Measurements from ENCODE around the gene PMAIP1. TPM values are rescaled to one million over a fixed set of nuclear protein-coding genes. Genes with fewer than 3 reads are reported as not detected.

PMAIP1 gene
- total RNA-seq, 2 donors from 2014 or later, result 56.6 to 106 TPM

DNA sequence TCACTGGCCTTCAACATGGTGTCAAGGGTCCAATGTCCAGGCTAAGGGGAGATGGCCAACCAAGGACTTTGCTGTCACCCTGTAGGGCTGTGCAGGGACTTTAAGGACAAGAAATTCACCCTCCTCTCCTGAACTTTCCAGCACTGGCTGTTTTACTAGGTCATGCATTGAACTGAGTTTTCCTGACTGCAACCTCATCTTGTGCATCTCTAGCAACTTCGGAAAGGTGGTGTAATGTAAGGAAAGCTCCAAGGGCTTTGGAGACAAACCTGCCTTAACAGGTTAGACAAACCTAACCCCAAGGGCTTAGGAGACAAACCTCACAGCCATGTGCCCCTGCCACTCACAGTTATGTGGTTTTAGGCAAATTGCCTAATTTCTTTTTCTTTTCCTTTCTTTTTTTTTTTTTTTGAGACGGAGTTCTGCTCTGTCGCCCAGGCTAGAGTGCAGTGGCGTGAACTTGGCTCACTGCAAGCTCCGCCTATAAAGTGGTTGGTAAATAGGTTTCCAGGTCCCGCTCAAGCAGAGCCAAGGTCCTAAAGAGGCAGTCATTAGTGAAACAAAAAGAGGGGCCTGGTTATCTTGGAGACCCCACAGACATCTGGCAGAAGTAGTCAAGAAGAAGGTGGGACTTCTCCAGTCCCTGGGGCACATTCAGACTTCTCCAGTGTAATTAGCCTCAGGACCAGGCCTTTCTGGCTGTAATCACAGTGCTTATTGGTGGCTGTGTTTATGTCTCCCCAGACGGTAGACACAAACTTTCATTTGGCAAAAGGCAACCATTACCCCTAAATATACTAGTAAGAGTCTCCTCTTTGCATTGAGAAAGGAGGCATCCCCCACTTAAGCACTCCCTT, 37.6 kb upstream of the PMAIP1 start:
- peak; percentile 50 for DNase-seq
- peaks cover 25% of the 10 kb centered on the region for H3K4me1 Mint-ChIP-seq
- Histone ChIP-seq H3K27ac (ENCODE audit: low read depth, low read length) (no peak overlapping the region), H3K9me3 (ENCODE audit: control insufficient read depth, low read length) (no peaks in the 10 kb centered on the region), H3K36me3 (ENCODE audit: control insufficient read depth, insufficient read depth, low read length) (no peaks in the 10 kb centered on the region), H3K9ac (ENCODE audit: extremely low read depth, low read length, poor library complexity, severe bottlenecking) (no peak overlapping the region), H3K4me1 (ENCODE audit: control insufficient read depth, insufficient read depth, low read length) (no peaks in the 10 kb centered on the region), H3K27me3 (ENCODE audit: control insufficient read depth, insufficient read depth, low read length, poor library complexity, severe bottlenecking) (no peaks in the 10 kb centered on the region), H3K4me3 (ENCODE audit: low read length) (no peak overlapping the region)
- H3K27ac Mint-ChIP-seq, result no peak overlapping the region
- WGBS, 2 experiments (ENCODE audit: insufficient coverage in 1 of 2, insufficient read length in 1 of 2), result 82 to 89% methylated on average over 3 to 7 of the region's 7 CpGs
- TF ChIP-seq, protein P1, sequence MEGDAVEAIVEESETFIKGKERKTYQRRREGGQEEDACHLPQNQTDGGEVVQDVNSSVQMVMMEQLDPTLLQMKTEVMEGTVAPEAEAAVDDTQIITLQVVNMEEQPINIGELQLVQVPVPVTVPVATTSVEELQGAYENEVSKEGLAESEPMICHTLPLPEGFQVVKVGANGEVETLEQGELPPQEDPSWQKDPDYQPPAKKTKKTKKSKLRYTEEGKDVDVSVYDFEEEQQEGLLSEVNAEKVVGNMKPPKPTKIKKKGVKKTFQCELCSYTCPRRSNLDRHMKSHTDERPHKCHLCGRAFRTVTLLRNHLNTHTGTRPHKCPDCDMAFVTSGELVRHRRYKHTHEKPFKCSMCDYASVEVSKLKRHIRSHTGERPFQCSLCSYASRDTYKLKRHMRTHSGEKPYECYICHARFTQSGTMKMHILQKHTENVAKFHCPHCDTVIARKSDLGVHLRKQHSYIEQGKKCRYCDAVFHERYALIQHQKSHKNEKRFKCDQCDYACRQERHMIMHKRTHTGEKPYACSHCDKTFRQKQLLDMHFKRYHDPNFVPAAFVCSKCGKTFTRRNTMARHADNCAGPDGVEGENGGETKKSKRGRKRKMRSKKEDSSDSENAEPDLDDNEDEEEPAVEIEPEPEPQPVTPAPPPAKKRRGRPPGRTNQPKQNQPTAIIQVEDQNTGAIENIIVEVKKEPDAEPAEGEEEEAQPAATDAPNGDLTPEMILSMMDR (conservative IDR thresholded peaks at IDR 0.05), result no peak
- H3K27me3 Mint-ChIP-seq (ENCODE audit: insufficient read depth), result no peaks in the 10 kb centered on the region
- H3K36me3 Mint-ChIP-seq (ENCODE audit: low read depth), result no peaks in the 10 kb centered on the region
- no peaks in the 10 kb centered on the region for H3K9me3 Mint-ChIP-seq
- no peak overlapping the region for H3K4me3 Mint-ChIP-seq

DNA sequence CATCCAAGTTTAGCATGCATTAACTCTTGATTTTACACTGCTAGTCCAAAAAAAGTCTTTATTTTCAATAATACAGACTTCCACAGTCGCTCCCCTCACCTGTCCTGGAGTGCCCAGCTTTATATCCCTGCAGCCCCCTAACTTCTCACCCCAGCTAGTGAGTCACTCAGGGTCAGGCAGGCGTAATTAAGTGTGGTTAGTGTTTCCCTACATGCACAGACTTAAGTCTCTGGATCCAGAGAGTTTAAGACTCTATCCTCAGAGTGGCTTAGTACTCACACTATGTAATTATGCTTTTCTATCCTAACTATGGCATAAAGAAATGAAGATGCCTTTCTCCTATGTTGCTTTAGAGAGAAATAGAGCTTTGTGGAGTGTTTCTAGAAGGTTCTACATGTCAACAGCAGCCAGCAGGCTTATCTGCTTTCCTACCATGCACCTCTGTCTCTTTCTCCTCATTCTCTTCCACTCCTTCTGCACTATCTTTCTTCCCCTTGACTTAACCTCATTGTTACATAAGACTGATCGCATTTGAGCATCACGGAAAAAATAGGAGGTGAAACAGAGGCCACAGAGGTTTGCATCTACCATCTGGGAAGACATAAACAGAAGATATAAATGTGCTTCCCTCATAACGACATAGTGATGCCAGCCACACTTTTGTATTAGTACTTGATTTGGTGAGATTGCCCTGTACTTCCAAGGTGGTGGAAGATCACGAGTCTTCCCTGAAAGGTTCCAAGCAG, 34.4 kb upstream of the PMAIP1 start:
- no peak for DNase-seq
- H3K4me3 Mint-ChIP-seq, result no peak overlapping the region
- Histone ChIP-seq H3K9me3 (ENCODE audit: control insufficient read depth, low read length) (no peaks in the 10 kb centered on the region), H3K4me3 (ENCODE audit: low read length) (no peak overlapping the region), H3K4me1 (ENCODE audit: control insufficient read depth, insufficient read depth, low read length) (no peaks in the 10 kb centered on the region), H3K36me3 (ENCODE audit: control insufficient read depth, insufficient read depth, low read length) (no peaks in the 10 kb centered on the region), H3K27ac (ENCODE audit: low read depth, low read length) (no peak overlapping the region), H3K27me3 (ENCODE audit: control insufficient read depth, insufficient read depth, low read length, poor library complexity, severe bottlenecking) (no peaks in the 10 kb centered on the region), H3K9ac (ENCODE audit: extremely low read depth, low read length, poor library complexity, severe bottlenecking) (no peak overlapping the region)
- peaks cover 23% of the 10 kb centered on the region for H3K4me1 Mint-ChIP-seq
- H3K27me3 Mint-ChIP-seq (ENCODE audit: insufficient read depth), result no peaks in the 10 kb centered on the region
- peak overlapping the region; percentile 23 for H3K27ac Mint-ChIP-seq
- whole genome bisulfite sequencing, 2 experiments (ENCODE audit: insufficient coverage in 1 of 2, insufficient read length in 1 of 2), result 92 to 95% methylated on average over 3 to 6 of the region's 6 CpGs
- TF ChIP-seq, protein P1 (conservative IDR thresholded peaks at IDR 0.05), result no peak
- no peaks in the 10 kb centered on the region for H3K9me3 Mint-ChIP-seq
- no peaks in the 10 kb centered on the region for H3K36me3 Mint-ChIP-seq (ENCODE audit: low read depth)

DNA sequence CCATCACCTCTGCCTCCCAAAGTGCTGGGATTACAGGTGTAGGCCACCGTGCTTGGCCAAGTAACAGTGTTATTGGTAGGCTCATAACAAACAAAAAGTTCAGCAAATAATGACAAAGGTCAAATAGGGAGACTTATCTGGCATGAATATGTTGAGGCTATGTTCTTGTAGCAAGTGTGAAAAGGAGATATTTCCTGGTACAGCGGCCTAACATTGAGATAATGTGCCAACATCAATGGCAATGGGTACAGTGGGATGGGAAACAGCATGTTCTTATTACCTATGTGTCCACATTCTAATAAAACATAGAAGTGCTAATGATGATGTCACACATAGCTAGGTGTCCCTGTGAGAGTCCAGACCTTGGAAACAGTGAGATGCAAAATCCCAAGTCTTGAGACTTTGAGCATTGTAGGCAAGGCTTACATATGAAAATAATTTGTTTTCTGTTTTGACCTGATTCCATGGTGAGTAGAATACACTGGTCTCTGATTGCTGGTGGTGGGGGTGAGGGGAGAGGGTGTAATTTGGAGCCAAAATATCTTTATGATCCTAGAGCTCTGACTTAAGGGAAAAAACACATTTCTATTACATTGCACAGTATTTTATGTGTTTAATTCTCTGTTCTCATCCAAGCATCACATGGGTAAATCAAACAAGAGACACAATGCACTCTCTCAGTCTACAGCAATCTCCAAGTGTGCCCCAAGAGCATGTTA, 33.1 kb upstream of the PMAIP1 start:
- Mint-ChIP-seq H3K4me3 (no peak overlapping the region), H3K4me1 (peaks cover 28% of the 10 kb centered on the region), H3K36me3 (ENCODE audit: low read depth) (no peaks in the 10 kb centered on the region), H3K27ac (peak overlapping the region; percentile 79), H3K27me3 (ENCODE audit: insufficient read depth) (no peaks in the 10 kb centered on the region), H3K9me3 (no peaks in the 10 kb centered on the region)
- WGBS, 2 experiments (ENCODE audit: insufficient coverage in 1 of 2, insufficient read length in 1 of 2), result 94 to 100% methylated on average over 2 of the region's 2 CpGs
- no peaks in the 10 kb centered on the region for H3K9me3 ChIP-seq (ENCODE audit: control insufficient read depth, low read length)
- DNase-seq, result no peak
- H3K27ac ChIP-seq (ENCODE audit: low read depth, low read length), result no peak overlapping the region
- no peak overlapping the region for H3K4me3 ChIP-seq (ENCODE audit: low read length)
- no peaks in the 10 kb centered on the region for H3K4me1 ChIP-seq (ENCODE audit: control insufficient read depth, insufficient read depth, low read length)
- no peak overlapping the region for H3K9ac ChIP-seq (ENCODE audit: extremely low read depth, low read length, poor library complexity, severe bottlenecking)
- no peaks in the 10 kb centered on the region for H3K27me3 ChIP-seq (ENCODE audit: control insufficient read depth, insufficient read depth, low read length, poor library complexity, severe bottlenecking)
- H3K36me3 ChIP-seq (ENCODE audit: control insufficient read depth, insufficient read depth, low read length), result no peaks in the 10 kb centered on the region
- TF ChIP-seq, protein P1 (conservative IDR thresholded peaks at IDR 0.05), result no peak

Data from endodermal cell (in vitro differentiated cells).